Hematopoietic multipotent progenitor cell treated with erythropoietin and hydrocortisone succinate and interleukin-3 and kit ligand, for 8 days (in vitro differentiated cells): ENCODE measurements around the gene LMLN.
"Not testable (repeated sequence)": the region's sequence is repeated elsewhere in the genome, so short reads cannot be mapped to it uniquely, and the experiment has no call there.

Experiments used
- DNase-seq: peaks from one replicate; pipeline ENCODE4 v3.0.0-alpha.2; 2015

The LMLN gene

GRCh38 chr3:198027799-198028390, 67.9 kb downstream of the LMLN start:
- DNase-seq, result no peak

DNA sequence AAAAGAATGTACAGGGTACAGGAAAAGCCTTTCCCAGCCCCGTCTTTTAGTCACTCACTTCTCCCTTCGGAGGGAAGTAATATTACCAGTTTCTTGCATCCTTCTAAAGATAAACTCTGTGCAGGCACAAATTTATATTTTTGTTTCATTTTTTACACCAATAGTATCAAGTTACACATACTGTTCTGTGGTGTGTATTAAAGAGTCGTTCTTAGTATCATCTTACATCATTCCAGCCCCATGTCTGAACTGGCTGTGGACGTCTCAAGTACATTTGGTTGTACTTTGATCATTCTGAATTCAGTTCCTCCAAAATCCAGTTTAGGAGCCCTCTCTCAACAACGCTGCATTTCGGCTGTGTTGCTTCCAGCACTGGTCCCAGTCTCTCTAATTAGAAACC, 68.7 kb downstream of the LMLN start:
- no peak for DNase-seq

- no peak for DNase-seq
Measured at GRCh38 chr3:198030125-198030524, 70.1 kb downstream of the LMLN start.

DNA sequence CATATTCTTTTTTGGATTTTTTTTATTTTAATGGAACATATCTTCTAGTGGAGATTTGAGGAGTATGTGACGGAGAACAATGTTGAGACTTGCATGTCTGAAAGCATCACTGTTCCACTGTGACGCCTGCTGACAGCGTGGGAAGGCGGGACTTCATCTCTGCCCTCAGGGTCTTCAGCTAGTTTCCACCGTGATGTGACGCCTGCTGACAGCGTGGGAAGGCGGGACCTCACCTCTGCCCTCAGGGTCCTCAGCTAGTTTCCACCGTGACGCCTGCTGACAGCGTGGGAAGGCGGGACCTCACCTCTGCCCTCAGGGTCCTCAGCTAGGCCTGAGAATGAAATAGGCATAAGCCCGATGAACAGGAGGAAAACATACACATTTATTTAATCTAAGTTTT, 70.7 kb downstream of the LMLN start:
- no peak for DNase-seq

GRCh38 chr3:198032039-198032936, 72.3 kb downstream of the LMLN start:
- DNase-seq, result no peak

DNA sequence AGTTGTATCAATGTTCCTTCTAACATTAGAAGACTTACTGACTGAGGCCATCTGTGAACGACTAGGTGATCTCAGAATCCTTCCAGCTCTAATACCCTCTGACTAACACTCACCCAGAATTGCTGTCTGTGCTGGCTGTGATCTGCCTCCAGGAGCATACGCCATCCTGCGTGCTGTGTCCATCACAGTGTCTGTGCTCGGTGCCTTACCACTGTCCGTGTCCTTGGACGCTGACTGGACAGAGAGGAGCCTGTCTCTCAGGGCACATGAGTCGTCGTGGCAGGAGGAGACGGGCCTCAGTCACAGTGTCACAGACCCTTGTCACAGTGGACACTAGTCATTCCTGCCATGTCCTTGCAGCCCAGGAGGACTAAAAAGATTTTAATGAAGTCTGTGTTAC, 83.1 kb downstream of the LMLN start:
- DNase-seq, result no peak

GRCh38 chr3:198046120-198046857, 86.3 kb downstream of the LMLN start:
- no peak for DNase-seq

- DNase-seq, result no peak
Measured at GRCh38 chr3:198048445-198048844, 88.4 kb downstream of the LMLN start.

DNA sequence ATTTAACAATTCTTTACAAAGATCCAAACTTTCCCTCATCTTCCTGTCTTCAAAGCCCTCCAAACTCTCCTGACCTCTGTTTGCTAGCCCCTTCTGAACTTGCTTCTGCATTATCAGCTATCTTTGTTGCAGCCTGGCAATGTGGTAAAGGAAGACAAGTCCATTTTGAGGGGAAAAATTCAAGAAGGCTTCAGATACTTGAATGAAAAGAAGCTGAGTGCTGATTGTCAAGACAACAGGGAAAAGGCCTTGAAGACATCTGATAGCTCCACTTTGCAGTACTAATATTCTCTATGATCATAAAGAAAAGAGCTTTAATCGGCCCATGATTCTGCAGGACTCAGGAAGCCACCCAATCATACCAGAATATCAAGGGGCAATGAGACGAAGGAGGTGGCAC, 91.8 kb downstream of the LMLN start:
- peak; percentile 28 for DNase-seq

DNA sequence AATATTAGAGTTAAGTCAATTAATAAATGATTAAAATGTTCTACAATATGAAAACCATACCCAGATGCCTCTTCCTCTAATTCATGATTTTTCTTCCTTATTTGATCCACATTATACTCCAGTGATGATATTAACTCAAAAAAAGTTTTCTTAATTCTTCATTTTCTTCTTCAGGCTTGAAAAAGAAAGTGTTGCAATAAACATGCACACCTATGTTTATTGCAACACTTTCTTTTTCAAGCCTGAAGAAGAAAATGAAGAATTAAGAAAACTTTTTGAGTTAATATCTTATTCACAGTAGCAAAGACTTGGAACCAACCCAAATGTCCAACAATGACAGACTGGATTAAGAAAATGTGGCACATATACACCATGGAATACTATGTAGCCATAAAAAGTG, 93.4 kb downstream of the LMLN start:
- not testable (repeated sequence) for DNase-seq

GRCh38 chr3:198061119-198062067, 101.4 kb downstream of the LMLN start:
- peak; percentile 18 for DNase-seq

- DNase-seq, result no peak
Measured at GRCh38 chr3:198062068-198062465, 102.0 kb downstream of the LMLN start.

DNA sequence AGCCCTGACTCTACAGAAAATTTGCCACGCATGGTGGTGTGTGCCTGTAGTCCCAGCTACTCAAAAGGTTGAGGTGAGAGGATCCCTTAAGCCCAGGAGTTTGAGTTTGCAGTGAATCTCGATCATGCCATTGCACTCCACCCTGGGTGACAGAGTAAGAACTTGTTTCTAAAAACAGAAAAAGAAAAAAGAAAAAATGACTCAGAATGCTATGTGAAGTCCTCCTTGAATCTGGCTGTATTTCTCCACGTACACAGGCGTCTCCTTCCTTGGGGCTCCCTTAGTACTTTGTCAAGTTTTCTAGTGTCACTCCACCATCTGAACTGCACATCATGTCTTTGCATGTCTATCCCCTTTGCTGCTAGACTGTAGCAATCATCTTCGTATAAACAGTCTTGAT, 104.4 kb downstream of the LMLN start:
- DNase-seq, result no peak

DNA sequence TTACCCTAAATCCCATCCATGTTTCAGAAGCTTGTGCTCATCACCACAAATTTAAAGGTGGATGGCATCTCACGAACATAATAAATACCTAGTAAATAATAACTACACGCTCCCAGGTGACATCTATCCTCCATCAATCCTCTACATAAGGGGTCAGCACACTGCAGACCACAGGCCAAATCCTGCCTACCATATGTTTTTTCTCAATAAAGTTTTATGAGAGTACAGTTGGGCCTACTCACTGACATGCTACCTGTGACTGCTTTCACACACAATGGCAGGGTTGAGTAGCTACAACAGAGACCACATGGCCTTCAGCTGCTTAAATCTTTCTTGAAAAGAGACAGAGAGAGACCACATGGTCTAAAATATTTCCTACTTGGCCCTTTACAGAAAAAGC, 105.9 kb downstream of the LMLN start:
- DNase-seq, result no peak

GRCh38 chr3:198067416-198067815, 107.4 kb downstream of the LMLN start:
- no peak for DNase-seq

GRCh38 chr3:198070871-198071270, 110.9 kb downstream of the LMLN start:
- no peak for DNase-seq

DNA sequence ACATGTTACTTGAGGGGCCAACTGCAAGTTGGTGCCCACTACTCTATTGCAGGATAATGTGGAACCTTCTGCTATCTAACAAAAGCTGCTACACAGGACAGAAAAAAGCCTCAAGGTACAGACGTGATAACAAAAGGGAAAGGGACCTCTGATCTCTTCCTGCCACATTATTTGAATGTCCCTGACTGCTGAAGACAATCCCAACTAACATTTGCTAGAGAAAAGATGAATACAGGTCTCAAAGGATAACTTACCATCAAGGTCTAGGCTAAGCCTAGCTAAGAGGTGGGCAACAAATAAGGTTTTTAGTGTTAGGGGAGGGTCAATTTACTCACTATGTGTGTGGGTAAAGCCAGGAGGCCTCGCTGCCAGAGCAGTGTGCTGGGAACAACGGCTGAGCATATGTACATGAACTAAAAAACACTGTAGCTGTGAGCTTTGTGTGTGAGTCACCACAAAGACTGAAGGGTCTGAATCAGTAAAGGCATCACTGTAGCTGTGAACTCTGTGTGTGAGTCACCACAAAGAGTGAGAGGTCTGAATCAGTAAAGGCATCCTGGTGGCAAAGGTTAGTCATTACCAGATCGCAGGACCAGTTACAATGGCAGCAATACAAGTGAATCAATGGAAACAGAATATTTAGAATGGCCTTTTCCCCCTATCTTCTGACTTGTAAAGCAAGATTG, 111.7 kb downstream of the LMLN start:
- DNase-seq, result peak; percentile 43

DNA sequence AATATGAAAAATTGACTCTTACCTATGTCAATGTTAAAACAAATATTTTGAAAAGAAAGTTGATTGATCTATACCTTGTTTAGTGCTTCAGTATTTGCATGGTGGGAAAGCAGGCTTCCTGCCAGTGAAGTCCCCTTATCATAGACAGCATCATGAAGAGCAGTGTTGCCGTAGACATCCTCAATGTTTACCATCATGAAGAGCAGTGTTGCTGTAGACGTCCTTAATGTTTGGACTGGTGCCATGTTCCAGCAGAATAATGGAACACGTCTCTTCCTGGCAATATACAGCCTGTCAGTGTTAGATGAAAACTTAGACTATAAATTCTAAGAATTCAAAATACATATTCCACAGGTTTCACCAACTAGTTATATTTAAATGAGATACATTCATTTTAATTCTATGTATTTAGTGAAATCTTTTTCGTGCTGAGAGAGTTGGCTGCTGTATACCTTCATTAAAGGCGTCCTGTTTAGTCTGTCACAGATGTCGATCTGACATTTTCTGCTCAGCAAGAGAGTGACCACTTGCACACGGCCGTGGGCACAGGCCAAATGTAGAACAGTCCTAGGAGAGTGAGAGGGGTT, 116.8 kb downstream of the LMLN start:
- no peak for DNase-seq

GRCh38 chr3:198079771-198080520, 119.9 kb downstream of the LMLN start:
- DNase-seq, result peak; percentile 65

DNA sequence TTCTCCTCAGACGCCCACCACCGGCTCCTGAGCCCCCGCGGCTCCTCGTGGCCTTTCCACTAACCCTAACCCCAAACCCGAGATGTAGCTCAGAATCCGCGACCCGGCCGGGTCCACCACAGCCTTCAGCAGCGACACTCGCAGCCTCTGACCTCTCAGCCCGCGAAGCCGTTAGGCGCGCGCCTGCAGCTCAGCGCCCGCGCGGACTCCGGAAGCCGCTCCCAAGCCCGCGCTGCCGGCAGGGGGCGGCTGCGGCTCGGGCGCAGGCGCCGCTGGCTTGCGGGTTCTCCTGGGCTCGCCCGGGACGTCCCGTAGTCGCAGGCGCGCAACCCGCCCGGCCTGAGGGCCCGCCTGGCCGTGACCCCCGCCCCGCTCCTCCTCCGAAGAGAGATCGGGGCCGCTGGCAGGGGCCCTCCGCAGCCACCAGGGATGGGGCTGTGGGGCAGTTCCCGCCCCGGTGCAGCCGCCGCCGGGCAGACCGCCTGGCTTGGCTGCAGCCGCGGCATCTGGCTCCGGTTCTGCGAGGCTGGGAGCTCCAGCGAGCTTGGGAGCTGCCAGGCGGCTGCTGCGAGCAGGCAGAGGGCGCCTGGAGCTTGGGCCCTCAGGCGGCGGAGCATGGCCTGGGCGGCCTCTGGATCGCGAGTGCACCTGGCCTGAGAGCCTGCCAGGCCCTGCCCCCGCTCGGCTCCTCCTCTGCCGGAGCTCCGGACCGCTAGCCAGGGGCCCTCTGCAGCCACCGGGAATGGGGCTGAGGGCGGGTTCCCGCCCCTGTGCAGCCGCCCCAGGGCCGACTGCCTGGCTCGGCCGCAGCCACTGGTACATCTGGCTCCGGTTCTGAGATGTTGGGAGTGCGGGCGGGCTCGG, 120.7 kb downstream of the LMLN start:
- peak; percentile 77 for DNase-seq
